ENCODE data around the gene AKT2.

- TF ChIP-seq, protein P1, sequence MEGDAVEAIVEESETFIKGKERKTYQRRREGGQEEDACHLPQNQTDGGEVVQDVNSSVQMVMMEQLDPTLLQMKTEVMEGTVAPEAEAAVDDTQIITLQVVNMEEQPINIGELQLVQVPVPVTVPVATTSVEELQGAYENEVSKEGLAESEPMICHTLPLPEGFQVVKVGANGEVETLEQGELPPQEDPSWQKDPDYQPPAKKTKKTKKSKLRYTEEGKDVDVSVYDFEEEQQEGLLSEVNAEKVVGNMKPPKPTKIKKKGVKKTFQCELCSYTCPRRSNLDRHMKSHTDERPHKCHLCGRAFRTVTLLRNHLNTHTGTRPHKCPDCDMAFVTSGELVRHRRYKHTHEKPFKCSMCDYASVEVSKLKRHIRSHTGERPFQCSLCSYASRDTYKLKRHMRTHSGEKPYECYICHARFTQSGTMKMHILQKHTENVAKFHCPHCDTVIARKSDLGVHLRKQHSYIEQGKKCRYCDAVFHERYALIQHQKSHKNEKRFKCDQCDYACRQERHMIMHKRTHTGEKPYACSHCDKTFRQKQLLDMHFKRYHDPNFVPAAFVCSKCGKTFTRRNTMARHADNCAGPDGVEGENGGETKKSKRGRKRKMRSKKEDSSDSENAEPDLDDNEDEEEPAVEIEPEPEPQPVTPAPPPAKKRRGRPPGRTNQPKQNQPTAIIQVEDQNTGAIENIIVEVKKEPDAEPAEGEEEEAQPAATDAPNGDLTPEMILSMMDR (IDR thresholded peaks at IDR 0.05): no peak
- TF ChIP-seq SIN3A (IDR thresholded peaks at IDR 0.05; ENCODE audit: borderline replicate concordance, insufficient read depth, low read depth, low read length) (no peak), POLR2AphosphoS5 (IDR thresholded peaks at IDR 0.05; ENCODE audit: low read depth, low read length) (no peak), TCF7L2 (IDR thresholded peaks at IDR 0.05; ENCODE audit: low read depth, low read length) (no peak)
These were observed 100.9 kb downstream of the AKT2 start for GRCh38 chr19:40184273-40184672.

All from Panc1 (cell line).